Right lobe of liver (tissue), 6 donors: ENCODE data around the gene NLGN4X. TPM values are rescaled to one million over a fixed set of nuclear protein-coding genes. Genes with fewer than 3 reads are reported as not detected.

Experiments
- ATAC-seq, 4 donors: fragments of 200-7000 bp; cut with Tn5 transposase; one replicate each; pipeline ENCODE4 v1.9.1; 2020; ENCODE audit warnings: mild to moderate bottlenecking in 4 of 4, moderate library complexity in 4 of 4
- DNase-seq, 3 donors: peaks; one replicate each; pipeline ENCODE4 v3.0.0-alpha.2; 2020
- H3K27ac ChIP-seq, 3 donors: fragments of 200-600 bp; one replicate each; pipeline ENCODE4 v1.8.0; 2022
- H3K27me3 ChIP-seq, 2 donors: fragments of 200-600 bp; one replicate each; pipeline ENCODE4 v1.8.0; 2022
- H3K36me3 ChIP-seq, 4 donors: fragments of 200-600 bp; sonication (generic) in 1 of 4; one replicate each; pipeline versions ENCODE4 v1.5.1 to v1.8.0; 2017 to 2022; ENCODE audit warnings: control low read depth in 1 of 4
- H3K4me1 ChIP-seq, 4 donors: fragments of 200-600 bp; sonication (generic) in 1 of 4; one replicate each; pipeline versions ENCODE4 v1.5.1 to v1.8.0; 2017 to 2022; ENCODE audit warnings: control low read depth in 1 of 4
- H3K4me3 ChIP-seq, 3 donors: fragments of 200-600 bp; one replicate each; pipeline ENCODE4 v1.8.0; 2022
- H3K9me3 ChIP-seq, 4 donors: fragments of 200-600 bp; sonication (generic) in 1 of 4; one replicate each; pipeline versions ENCODE4 v1.5.1 to v1.8.0; 2017 to 2022; ENCODE audit warnings: control low read depth in 1 of 4
- CTCF ChIP-seq, 4 donors: fragments of 200-600 bp in 3 of 4; fragments of 450-650 bp in 1 of 4; IDR thresholded peaks; one replicate each; pipeline versions ENCODE4 v1.5.1 to v1.8.0; 2016 to 2022; ENCODE audit warnings: antibody characterized with exemption in 4 of 4, mild to moderate bottlenecking in 2 of 4
- POLR2A ChIP-seq: fragments of 450-650 bp; IDR thresholded peaks from one replicate; pipeline ENCODE4 v1.6.1; 2017; ENCODE audit warnings: antibody characterized with exemption, mild to moderate bottlenecking
- WGBS: methylation state at CpG from one replicate; pipeline ENCODE4 v1.1.6; 2018; ENCODE audit warnings: low coverage, low lambda C conversion rate; ENCODE audit not compliant: insufficient coverage; ENCODE audit errors: missing lambda C conversion rate; 5-methylcytosine and 5-hydroxymethylcytosine counted together
- intact Hi-C, 2 donors: fragments of 100-400 bp; cut with DNase I; formaldehyde crosslinking; loops; one replicate each; pipeline versions ENCODE4 v1.11.2 to v1.14.1; 2022
- long read RNA-seq: library from polyadenylated mRNA; unstranded; transcript quantifications from one replicate; pipeline ENCODE4 v2.0.0, GENCODE V29; 2019
- total RNA-seq, 6 experiments: library from RNA; depleted of rRNA in 2 of 6; stranded (reverse); fragments of >200 nt in 2 of 6; fragmentation: NEBNext Ultra II Directional in 3 of 6; extraction: Animal tissue kit (Norgen Biotek cat#: 25700) in 3 of 6; gene quantifications; one replicate each; pipeline versions ENCODE4 v1.1.0 to v1.2.4, GENCODE V29; 2016 to 2023
- donor health status: DM: no; HTN: yes; CAD: no.
- donor health status: DM: no; HTN: no; CAD: no.
- donor health status: DM: no; HTN: no; CAD: no.
- donor health status: DM: no; HTN: yes; CAD: no.
- donor health status: DM: no; HTN: yes; CAD: no.

Gene NLGN4X
- 1 to 10 TPM in 4 of 6 experiments, under 1 TPM in 2; 0.51 to 1.5 (median 1.1) TPM for total RNA-seq
- long read RNA-seq, result 0 reads

GRCh38 chrX:6228720-6229119, at the start of gene NLGN4X:
Gene NLGN4X, minus strand, starts transcription at chrX:6228867. Its CDS starts 77,401 bp downstream, at chrX:6151466.
- TF ChIP-seq POLR2A (no peak), CTCF (IDR thresholded peaks at IDR 0.05) (no peak)
- H3K9me3 ChIP-seq, result no peaks in the 10 kb centered on the region
- peaks cover 0 to 14% of the 10 kb centered on the region in 2 donors for H3K27me3 ChIP-seq
- ATAC-seq, result peak in 1 of 4 donors; percentile 24
- no peak within 1 kb of the TSS for H3K27ac ChIP-seq
- no peaks in the 10 kb centered on the region for H3K36me3 ChIP-seq
- H3K4me1 ChIP-seq, result no peaks in the 10 kb centered on the region
- DNase-seq, result no peak
- intact Hi-C loops, result no loop called here
- no peak within 1 kb of the TSS for H3K4me3 ChIP-seq
- under 1% methylated on average over 12 of the region's 12 CpGs for WGBS

GRCh38 chrX:6266041-6266440, 37.4 kb upstream of the NLGN4X start:
- no peaks in the 10 kb centered on the region for H3K36me3 ChIP-seq
- H3K4me3 ChIP-seq, result no peak overlapping the region
- no peaks in the 10 kb centered on the region for H3K27me3 ChIP-seq
- no peak overlapping the region for H3K27ac ChIP-seq
- no peak for ATAC-seq
- 46% methylated on average over 2 of the region's 2 CpGs for WGBS
- H3K4me1 ChIP-seq, result no peaks in the 10 kb centered on the region
- no peaks in the 10 kb centered on the region for H3K9me3 ChIP-seq
- no peak for TF ChIP-seq CTCF (IDR thresholded peaks at IDR 0.05)
- TF ChIP-seq POLR2A, result no peak
- intact Hi-C loops, result no loop called here
- no peak for DNase-seq

- H3K27me3 ChIP-seq, result no peaks in the 10 kb centered on the region
- 36% methylated on average over 3 of the region's 3 CpGs for WGBS
- H3K4me1 ChIP-seq, result no peaks in the 10 kb centered on the region
- no peak overlapping the region for H3K27ac ChIP-seq
- ATAC-seq (no peak), DNase-seq (no peak)
- intact Hi-C loops, result no loop called here
- H3K36me3 ChIP-seq, result no peaks in the 10 kb centered on the region
- no peak for TF ChIP-seq CTCF (IDR thresholded peaks at IDR 0.05)
- no peak for TF ChIP-seq POLR2A
- H3K9me3 ChIP-seq, result no peaks in the 10 kb centered on the region
- no peak overlapping the region for H3K4me3 ChIP-seq
These were observed 34.3 kb upstream of the NLGN4X start for GRCh38 chrX:6262959-6263358.

GRCh38 chrX:6257025-6257424, 28.4 kb upstream of the NLGN4X start:
- no peak overlapping the region for H3K27ac ChIP-seq
- intact Hi-C loops, result no loop called here
- H3K9me3 ChIP-seq, result no peaks in the 10 kb centered on the region
- DNase-seq (no peak), ATAC-seq (no peak)
- 41% methylated on average over 2 of the region's 3 CpGs for whole genome bisulfite sequencing
- no peak overlapping the region for H3K4me3 ChIP-seq
- no peaks in the 10 kb centered on the region for H3K36me3 ChIP-seq
- no peaks in the 10 kb centered on the region for H3K27me3 ChIP-seq
- TF ChIP-seq POLR2A (no peak), CTCF (IDR thresholded peaks at IDR 0.05) (no peak)
- no peaks in the 10 kb centered on the region for H3K4me1 ChIP-seq

- Histone ChIP-seq H3K27me3 (no peaks in the 10 kb centered on the region), H3K36me3 (no peaks in the 10 kb centered on the region), H3K27ac (no peak overlapping the region), H3K9me3 (no peaks in the 10 kb centered on the region), H3K4me3 (no peak overlapping the region), H3K4me1 (no peaks in the 10 kb centered on the region)
- WGBS, result 68% methylated on average over 6 of the region's 6 CpGs
- TF ChIP-seq POLR2A, result no peak
- TF ChIP-seq CTCF (IDR thresholded peaks at IDR 0.05), result no peak
- DNase-seq (no peak), ATAC-seq (no peak)
- intact Hi-C loops, result no loop called here
These were observed 16.0 kb upstream of the NLGN4X start for GRCh38 chrX:6244666-6245065.
